GM23248 (cell line): ENCODE data around the gene MGMT.

ENCODE experiments used
- EZH2 ChIP-seq: fragments of 200-600 bp; sonication (generic); IDR thresholded peaks from 2 replicates; pipeline ENCODE4 v1.6.1; 2018; ENCODE audit warnings: antibody characterized with exemption, mild to moderate bottlenecking; ENCODE audit not compliant: insufficient read depth, poor library complexity, severe bottlenecking
- EZH2phosphoT487 ChIP-seq: fragments of 200-600 bp; sonication (generic); IDR thresholded peaks from 2 replicates; pipeline ENCODE4 v1.6.1; 2018; ENCODE audit warnings: antibody characterized with exemption, moderate library complexity, mild to moderate bottlenecking, low read depth; ENCODE audit not compliant: insufficient read depth

GRCh38 chr10:129788215-129788614 is 321.2 kb downstream of the MGMT start:
- TF ChIP-seq EZH2 (no peak), EZH2phosphoT487 (no peak)
